ENCODE results near the gene RASAL3. TPM values are rescaled to one million over a fixed set of nuclear protein-coding genes. Genes with fewer than 3 reads are reported as not detected.

The RASAL3 gene
- total RNA-seq, 1 donor from 2014 or later: not detected

DNA sequence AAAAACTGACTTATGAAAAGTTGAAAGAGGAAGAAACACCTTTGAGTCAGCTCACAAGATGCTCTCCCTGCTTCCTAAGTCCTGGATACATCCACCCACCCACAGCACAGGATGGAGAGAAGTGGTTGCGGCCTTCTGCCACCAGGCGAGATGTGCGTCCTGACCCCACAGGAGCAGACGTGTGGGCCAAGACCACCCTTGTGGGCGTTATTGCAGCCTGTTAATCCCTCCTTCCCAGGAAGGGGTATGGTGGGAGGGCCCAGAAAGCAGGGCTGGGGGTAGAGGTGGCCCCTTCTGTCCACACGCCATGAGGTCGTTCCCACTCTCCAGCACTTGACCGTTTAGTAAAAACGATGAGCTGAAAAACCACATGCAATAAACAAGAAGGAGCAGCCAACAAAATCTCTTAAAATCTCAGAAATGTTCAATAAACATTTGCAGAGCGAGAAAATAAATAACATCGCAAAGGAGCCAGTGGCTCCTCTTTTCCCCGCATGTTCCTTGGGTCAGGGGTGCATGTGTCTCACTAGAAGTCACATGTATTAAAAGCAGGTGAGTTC is 43.1 kb downstream of the RASAL3 start:
- DNase-seq (ENCODE audit: low spot score, unreplicated experiment): no peak
- no peaks in the 10 kb centered on the region for H3K27me3 Mint-ChIP-seq
- TF ChIP-seq, protein P1, sequence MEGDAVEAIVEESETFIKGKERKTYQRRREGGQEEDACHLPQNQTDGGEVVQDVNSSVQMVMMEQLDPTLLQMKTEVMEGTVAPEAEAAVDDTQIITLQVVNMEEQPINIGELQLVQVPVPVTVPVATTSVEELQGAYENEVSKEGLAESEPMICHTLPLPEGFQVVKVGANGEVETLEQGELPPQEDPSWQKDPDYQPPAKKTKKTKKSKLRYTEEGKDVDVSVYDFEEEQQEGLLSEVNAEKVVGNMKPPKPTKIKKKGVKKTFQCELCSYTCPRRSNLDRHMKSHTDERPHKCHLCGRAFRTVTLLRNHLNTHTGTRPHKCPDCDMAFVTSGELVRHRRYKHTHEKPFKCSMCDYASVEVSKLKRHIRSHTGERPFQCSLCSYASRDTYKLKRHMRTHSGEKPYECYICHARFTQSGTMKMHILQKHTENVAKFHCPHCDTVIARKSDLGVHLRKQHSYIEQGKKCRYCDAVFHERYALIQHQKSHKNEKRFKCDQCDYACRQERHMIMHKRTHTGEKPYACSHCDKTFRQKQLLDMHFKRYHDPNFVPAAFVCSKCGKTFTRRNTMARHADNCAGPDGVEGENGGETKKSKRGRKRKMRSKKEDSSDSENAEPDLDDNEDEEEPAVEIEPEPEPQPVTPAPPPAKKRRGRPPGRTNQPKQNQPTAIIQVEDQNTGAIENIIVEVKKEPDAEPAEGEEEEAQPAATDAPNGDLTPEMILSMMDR (IDR thresholded peaks at IDR 0.05; ENCODE audit: unreplicated experiment): no peak
- H3K4me3 Mint-ChIP-seq (ENCODE audit: low read depth): no peak overlapping the region
- H3K36me3 Mint-ChIP-seq (ENCODE audit: insufficient read depth): peaks cover 26% of the 10 kb centered on the region
- no peak overlapping the region for H3K27ac Mint-ChIP-seq
- H3K4me1 Mint-ChIP-seq (ENCODE audit: low read depth): peaks cover 16% of the 10 kb centered on the region
- H3K9me3 Mint-ChIP-seq (ENCODE audit: low read depth): no peaks in the 10 kb centered on the region

DNA sequence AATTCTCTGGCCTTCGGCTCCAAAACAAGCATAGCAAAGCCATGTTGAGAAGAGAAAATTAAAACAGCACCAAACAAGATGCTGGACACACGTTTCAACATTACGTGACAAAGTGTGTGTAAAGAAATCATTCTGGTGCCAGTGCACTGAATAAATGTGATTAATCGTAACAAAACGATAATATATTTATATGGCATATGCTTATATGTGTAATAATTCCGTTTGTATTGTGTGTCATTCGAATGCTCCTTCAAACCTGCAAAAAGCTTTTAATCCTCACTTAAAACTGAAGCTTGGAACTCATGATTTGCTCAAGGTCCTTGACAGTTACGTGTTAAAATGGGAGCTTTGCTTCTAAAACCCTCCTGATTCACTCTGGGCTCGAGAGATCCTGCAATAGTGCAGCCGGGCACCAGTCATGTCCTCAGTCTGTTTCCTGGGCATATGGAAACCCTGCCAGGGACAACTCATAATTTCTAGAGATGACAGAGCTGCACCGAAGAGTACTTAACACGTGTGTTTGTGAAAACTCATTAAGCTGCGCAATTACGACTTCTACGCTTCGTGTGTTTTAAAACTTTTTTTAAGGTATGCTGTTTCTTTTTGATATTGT is 44.8 kb downstream of the RASAL3 start:
- Mint-ChIP-seq H3K27me3 (no peaks in the 10 kb centered on the region), H3K36me3 (ENCODE audit: insufficient read depth) (peaks cover 23% of the 10 kb centered on the region), H3K9me3 (ENCODE audit: low read depth) (no peaks in the 10 kb centered on the region), H3K27ac (peak overlapping the region; percentile 79), H3K4me1 (ENCODE audit: low read depth) (peaks cover 22% of the 10 kb centered on the region), H3K4me3 (ENCODE audit: low read depth) (peak overlapping the region; percentile 100)
- DNase-seq (ENCODE audit: low spot score, unreplicated experiment): no peak
- TF ChIP-seq, protein P1 (IDR thresholded peaks at IDR 0.05; ENCODE audit: unreplicated experiment): no peak

DNA sequence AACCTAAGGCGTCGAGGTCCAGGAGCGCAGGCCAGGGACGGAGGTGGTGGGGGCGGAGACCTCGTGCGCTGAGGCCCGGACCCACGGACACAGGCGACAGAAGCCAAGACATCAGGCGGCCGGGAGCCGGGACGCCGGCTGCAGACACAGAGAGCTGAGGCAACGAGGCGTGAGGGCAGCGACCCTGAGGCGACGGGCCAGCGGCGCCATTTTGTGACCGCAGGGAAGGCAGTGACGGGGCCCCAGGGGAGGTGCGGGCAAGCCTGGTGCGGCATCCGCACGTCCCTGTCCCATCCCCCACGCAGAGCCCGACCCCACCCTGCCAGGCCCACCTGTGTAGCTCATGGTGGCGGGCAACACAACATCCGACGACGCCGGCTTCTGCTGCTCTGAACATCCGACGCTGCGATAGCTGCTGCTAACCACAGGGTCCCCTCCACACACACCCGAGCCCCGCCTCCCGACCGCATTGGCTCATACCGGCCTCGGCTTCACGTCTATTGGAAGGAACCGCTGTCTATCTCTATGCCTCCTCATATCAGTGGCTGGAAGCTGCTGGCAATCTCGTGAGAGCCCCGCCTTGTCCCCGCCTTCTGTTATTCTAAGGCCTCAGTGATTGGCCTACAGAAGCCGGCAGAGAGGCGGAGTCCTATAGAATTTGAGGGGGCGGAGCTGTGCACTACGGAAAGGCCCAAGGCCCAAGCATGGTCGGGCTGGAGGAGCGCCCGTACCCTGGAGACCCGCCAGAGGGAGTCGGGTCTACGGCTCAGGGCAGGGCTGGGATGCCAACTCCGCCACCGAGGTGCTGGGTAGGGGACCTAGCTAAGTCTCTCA is 45.5 kb downstream of the RASAL3 start, which contains the start of gene AKAP8L:
AKAP8L (minus strand) TSS at position 410 of the 834 bp plus-strand sequence; CDS start at position 345, 65 bp downstream.
- Mint-ChIP-seq H3K27ac (peak within 1 kb of the TSS; percentile 100), H3K27me3 (no peaks in the 10 kb centered on the region), H3K36me3 (ENCODE audit: insufficient read depth) (peaks cover 20% of the 10 kb centered on the region), H3K9me3 (ENCODE audit: low read depth) (no peaks in the 10 kb centered on the region), H3K4me1 (ENCODE audit: low read depth) (peaks cover 23% of the 10 kb centered on the region), H3K4me3 (ENCODE audit: low read depth) (peak within 1 kb of the TSS; percentile 100)
- TF ChIP-seq, protein P1 (IDR thresholded peaks at IDR 0.05; ENCODE audit: unreplicated experiment): peak; percentile 75
- DNase-seq (ENCODE audit: low spot score, unreplicated experiment): peak; percentile 95

GRCh38 chr19:15418231-15418578 is 46.1 kb downstream of the RASAL3 start:
- Mint-ChIP-seq H3K36me3 (ENCODE audit: insufficient read depth) (peaks cover 17% of the 10 kb centered on the region), H3K27me3 (no peaks in the 10 kb centered on the region)
- no peak for DNase-seq (ENCODE audit: low spot score, unreplicated experiment)

GRCh38 chr19:15417699-15418098 is 46.6 kb downstream of the RASAL3 start:
- TF ChIP-seq, protein P1 (IDR thresholded peaks at IDR 0.05; ENCODE audit: unreplicated experiment): no peak
- Mint-ChIP-seq H3K27ac (peak overlapping the region; percentile 100), H3K9me3 (ENCODE audit: low read depth) (no peaks in the 10 kb centered on the region), H3K4me1 (ENCODE audit: low read depth) (peaks cover 33% of the 10 kb centered on the region), H3K27me3 (no peaks in the 10 kb centered on the region), H3K4me3 (ENCODE audit: low read depth) (peak overlapping the region; percentile 100), H3K36me3 (ENCODE audit: insufficient read depth) (peaks cover 13% of the 10 kb centered on the region)
- DNase-seq (ENCODE audit: low spot score, unreplicated experiment): no peak

More at GRCh38 chr19:15418231-15418578, 46.1 kb downstream of the RASAL3 start:
- Mint-ChIP-seq H3K9me3 (ENCODE audit: low read depth) (no peaks in the 10 kb centered on the region), H3K27ac (peak overlapping the region; percentile 100), H3K4me3 (ENCODE audit: low read depth) (peak overlapping the region; percentile 100), H3K4me1 (ENCODE audit: low read depth) (peaks cover 28% of the 10 kb centered on the region)
- TF ChIP-seq, protein P1 (IDR thresholded peaks at IDR 0.05; ENCODE audit: unreplicated experiment): no peak

All from progenitor cell of endocrine pancreas (in vitro differentiated cells).